Calu3 (cell line): ENCODE measurements around the gene PAPOLA. TPM values are rescaled to one million over a fixed set of nuclear protein-coding genes. Genes with fewer than 3 reads are reported as not detected.
A peak's percentile ranks its signal among the peaks of the same experiment; 100 is the strongest.

Source experiments
- BruUV-seq: library from RNA; stranded (reverse); fragments of 400-500 nt; replicated peaks from 2 replicates; lab custom pipeline; 2021; lab: Mats Ljungman, UMichigan
- CTCF ChIA-PET: fragments of 300-600 bp; sonication (Branson Sonifier 250); formaldehyde crosslinking; loops from one replicate; lab custom pipeline; 2022; ENCODE audit warnings: antibody characterized with exemption; lab: Charles Lee
- DNase-seq: peaks from one replicate; pipeline ENCODE4 v3.0.0; 2022
- H3K27ac Mint-ChIP-seq: one replicate; pipeline ENCODE4 v1.8.0; 2022; ENCODE audit warnings: mixed read lengths; ENCODE audit not compliant: unreplicated experiment
- H3K27me3 Mint-ChIP-seq: one replicate; pipeline ENCODE4 v1.8.0; 2022; ENCODE audit warnings: mixed read lengths; ENCODE audit not compliant: unreplicated experiment
- H3K36me3 Mint-ChIP-seq: one replicate; pipeline ENCODE4 v1.8.0; 2022; ENCODE audit warnings: mild to moderate bottlenecking, moderate library complexity, mixed read lengths; ENCODE audit not compliant: insufficient read depth, unreplicated experiment
- H3K4me1 Mint-ChIP-seq: one replicate; pipeline ENCODE4 v1.8.0; 2022; ENCODE audit warnings: mild to moderate bottlenecking, low read depth, mixed read lengths; ENCODE audit not compliant: unreplicated experiment
- H3K4me3 Mint-ChIP-seq: one replicate; pipeline ENCODE4 v1.8.0; 2022; ENCODE audit warnings: mild to moderate bottlenecking, low read depth, moderate library complexity, mixed read lengths; ENCODE audit not compliant: unreplicated experiment
- H3K9me3 Mint-ChIP-seq: one replicate; pipeline ENCODE4 v1.8.0; 2022; ENCODE audit warnings: low read depth, mixed read lengths; ENCODE audit not compliant: unreplicated experiment
- intact Hi-C: fragments of 100-400 bp; cut with micrococcal nuclease; formaldehyde crosslinking; loops from one replicate; pipeline ENCODE4 v1.10.0; 2022; ENCODE audit not compliant: unreplicated experiment
- total RNA-seq: library from RNA; stranded (reverse); gene quantifications from 2 replicates; pipeline ENCODE4 v1.2.3, GENCODE V29; 2022
- TF ChIP-seq, protein P1 (sequence below): fragments of 200-600 bp; IDR thresholded peaks from one replicate; pipeline ENCODE4 v1.8.0; 2022; ENCODE audit warnings: antibody characterized with exemption; ENCODE audit not compliant: unreplicated experiment

The PAPOLA gene
- total RNA-seq, 1 experiment from 2014 or later = 205 TPM

DNA sequence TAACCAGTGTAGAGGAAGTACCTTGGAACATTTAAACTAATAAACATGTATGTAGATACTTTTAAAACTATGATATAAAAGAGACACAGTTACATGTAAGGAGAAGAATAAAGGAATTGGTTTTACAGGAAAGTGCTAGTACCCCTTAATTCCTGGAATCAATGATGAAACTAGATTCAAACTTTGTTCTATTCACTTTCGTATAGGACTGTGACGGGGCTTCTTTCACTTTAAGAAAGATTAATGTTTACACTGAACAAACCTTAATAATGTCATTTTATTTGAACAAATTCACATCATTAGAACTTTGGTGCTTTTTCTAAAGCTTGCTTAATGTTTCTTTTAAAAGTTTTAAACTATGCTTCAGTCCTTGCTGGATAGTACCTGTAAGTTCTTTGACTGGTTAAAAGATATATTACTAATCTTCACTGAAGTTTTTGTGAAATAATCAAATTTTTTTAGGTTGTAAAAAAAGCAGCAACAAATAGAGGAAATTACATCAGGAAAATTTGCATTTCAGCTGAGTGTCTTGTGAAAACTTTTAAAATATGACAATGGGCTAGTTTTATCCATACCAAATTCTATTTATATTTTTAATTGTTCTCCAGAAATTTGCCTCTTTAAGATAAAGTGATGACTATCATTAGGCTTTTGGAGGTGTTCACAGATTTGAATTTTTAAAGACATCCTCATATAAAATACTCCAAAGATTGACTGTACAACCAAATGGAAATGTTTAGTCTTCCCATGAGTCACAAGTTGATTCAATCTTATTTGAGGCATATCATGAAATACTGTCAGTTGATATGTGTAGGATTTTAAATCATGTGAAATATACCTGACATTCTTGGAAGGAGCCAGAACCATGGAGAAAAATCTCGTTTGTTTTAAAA is 36.2 kb downstream of the PAPOLA start:
- BruUV-seq = no TSS peak
- no peaks in the 10 kb centered on the region for H3K27me3 Mint-ChIP-seq
- no peak for DNase-seq
- H3K4me1 Mint-ChIP-seq = no peaks in the 10 kb centered on the region
- CTCF ChIA-PET = no interaction called here
- intact Hi-C loops = no loop called here
- H3K9me3 Mint-ChIP-seq = no peaks in the 10 kb centered on the region
- H3K36me3 Mint-ChIP-seq = peaks cover 9% of the 10 kb centered on the region
- H3K27ac Mint-ChIP-seq = peak overlapping the region; percentile 36
- H3K4me3 Mint-ChIP-seq = no peak overlapping the region
- TF ChIP-seq, protein P1, sequence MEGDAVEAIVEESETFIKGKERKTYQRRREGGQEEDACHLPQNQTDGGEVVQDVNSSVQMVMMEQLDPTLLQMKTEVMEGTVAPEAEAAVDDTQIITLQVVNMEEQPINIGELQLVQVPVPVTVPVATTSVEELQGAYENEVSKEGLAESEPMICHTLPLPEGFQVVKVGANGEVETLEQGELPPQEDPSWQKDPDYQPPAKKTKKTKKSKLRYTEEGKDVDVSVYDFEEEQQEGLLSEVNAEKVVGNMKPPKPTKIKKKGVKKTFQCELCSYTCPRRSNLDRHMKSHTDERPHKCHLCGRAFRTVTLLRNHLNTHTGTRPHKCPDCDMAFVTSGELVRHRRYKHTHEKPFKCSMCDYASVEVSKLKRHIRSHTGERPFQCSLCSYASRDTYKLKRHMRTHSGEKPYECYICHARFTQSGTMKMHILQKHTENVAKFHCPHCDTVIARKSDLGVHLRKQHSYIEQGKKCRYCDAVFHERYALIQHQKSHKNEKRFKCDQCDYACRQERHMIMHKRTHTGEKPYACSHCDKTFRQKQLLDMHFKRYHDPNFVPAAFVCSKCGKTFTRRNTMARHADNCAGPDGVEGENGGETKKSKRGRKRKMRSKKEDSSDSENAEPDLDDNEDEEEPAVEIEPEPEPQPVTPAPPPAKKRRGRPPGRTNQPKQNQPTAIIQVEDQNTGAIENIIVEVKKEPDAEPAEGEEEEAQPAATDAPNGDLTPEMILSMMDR = no peak

DNA sequence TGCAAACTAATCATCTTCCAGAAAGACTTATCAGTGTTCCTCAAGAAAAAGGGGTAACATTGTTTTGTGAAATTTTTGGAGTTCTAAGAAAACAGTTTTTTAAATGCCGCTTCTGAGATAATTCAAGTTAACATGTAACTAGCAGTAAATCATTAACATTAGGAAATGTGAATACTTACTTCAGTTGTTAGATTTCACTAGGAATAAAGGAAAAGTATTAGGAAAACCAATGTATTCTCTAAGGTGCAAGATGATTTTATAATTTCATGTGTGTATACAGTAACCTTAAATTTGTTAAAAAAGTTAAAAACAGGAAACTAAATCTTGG is 36.8 kb downstream of the PAPOLA start:
- Mint-ChIP-seq H3K36me3 (peaks cover 3% of the 10 kb centered on the region), H3K9me3 (no peaks in the 10 kb centered on the region), H3K27me3 (no peaks in the 10 kb centered on the region), H3K27ac (peak overlapping the region; percentile 36), H3K4me3 (no peak overlapping the region), H3K4me1 (no peaks in the 10 kb centered on the region)
- intact Hi-C loops = no loop called here
- no TSS peak for BruUV-seq
- TF ChIP-seq, protein P1 = no peak
- CTCF ChIA-PET = no interaction called here
- DNase-seq = no peak

DNA sequence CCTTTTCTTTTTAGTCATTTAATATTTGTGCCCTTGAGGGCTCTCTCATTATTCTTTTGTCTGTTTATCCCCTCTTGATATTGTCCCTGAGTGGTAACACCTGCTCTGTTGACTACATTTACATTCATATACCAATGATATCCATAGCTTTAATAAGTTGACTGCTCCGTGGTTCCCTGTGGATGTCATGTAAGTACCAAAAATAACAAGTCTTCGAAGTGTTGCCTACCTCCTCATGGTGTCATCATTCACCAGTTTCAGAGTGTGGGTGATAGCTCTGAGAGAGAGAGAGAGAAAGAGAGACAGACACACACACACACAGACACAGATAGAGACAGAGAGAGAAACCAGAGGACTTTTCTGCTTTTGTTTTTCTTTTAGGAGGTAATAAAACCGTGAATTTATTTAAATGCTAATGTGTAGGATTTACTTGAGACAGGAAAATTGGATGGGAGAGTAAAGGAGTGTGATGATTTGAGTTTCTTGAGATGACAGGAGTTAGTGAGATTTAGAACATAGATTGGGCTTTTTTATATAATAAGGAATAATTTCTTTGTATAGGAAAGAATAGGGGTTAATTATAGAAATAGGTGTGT is 52.2 kb downstream of the PAPOLA start:
- H3K9me3 Mint-ChIP-seq = no peaks in the 10 kb centered on the region
- no peaks in the 10 kb centered on the region for H3K27me3 Mint-ChIP-seq
- H3K4me3 Mint-ChIP-seq = no peak overlapping the region
- intact Hi-C loops = no loop called here
- CTCF ChIA-PET = no interaction called here
- H3K36me3 Mint-ChIP-seq = peaks cover 35% of the 10 kb centered on the region
- TF ChIP-seq, protein P1 = no peak
- BruUV-seq = no TSS peak
- peak overlapping the region; percentile 5 for H3K27ac Mint-ChIP-seq
- H3K4me1 Mint-ChIP-seq = no peaks in the 10 kb centered on the region
- DNase-seq = no peak

DNA sequence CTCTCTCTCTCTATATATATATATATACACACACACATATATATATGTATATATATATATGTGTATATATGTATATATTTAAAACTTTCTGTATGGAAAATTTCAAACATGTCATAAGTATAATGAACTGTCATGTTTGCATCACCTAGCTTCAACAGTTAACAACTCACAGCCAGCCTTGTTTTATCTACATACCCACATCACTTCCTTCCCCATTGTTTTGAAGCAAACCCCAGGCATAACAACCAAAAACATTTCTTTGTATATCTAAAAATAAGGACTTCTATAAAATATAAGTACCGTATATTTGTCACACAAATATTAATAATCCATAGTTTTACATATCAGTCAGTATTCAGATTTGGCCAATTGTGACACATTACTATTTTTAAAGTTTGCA is 57.4 kb downstream of the PAPOLA start:
- Mint-ChIP-seq H3K27ac (no peak overlapping the region), H3K4me3 (no peak overlapping the region), H3K27me3 (no peaks in the 10 kb centered on the region), H3K9me3 (no peaks in the 10 kb centered on the region), H3K36me3 (peaks cover 40% of the 10 kb centered on the region), H3K4me1 (no peaks in the 10 kb centered on the region)
- TF ChIP-seq, protein P1 = no peak
- intact Hi-C loops = no loop called here
- CTCF ChIA-PET = no interaction called here
- DNase-seq = no peak
- no TSS peak for BruUV-seq
